Iris pigment epithelial cell (primary cell): Measurements from ENCODE around the gene CRYBG1.

ENCODE experiments used
- DNase-seq: peaks from one replicate; pipeline ENCODE4 v3.0.0-alpha.2; 2011; ENCODE audit warnings: low read depth

Gene CRYBG1

DNA sequence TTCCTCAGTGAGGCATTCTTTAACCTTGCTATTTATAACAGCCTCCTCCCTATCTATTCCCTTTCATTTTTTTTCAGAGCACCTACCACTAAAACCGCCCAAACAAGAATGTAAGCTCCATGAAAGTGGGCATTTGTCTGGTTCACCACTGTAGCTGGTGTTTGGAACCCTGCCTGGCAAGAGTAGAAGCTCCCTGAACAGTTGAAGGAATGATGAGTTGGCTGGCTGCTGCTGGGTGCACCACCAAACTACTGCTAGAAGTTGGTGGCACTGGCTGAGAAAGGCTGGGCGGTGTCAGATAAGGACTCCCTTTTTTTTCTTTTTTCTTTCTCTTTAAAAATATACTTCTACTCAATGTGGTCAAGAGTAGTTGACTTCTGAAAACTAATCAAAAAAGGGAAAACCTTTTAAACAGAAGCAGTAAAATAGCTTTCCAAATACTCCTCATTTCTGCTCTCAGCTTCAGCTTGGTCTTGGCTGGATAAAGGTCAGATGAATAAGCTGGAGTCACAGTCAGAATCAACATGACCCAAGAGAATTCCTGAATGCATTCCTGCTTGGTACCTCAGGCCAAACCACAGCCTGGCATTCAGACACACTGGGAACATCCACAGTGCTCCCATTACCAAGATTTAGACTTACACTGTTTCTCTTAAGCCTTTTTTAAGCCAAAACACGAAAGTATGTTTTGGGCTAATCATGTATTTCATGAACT is 230.8 kb downstream of the CRYBG1 start:
- DNase-seq, result peak; percentile 75

DNA sequence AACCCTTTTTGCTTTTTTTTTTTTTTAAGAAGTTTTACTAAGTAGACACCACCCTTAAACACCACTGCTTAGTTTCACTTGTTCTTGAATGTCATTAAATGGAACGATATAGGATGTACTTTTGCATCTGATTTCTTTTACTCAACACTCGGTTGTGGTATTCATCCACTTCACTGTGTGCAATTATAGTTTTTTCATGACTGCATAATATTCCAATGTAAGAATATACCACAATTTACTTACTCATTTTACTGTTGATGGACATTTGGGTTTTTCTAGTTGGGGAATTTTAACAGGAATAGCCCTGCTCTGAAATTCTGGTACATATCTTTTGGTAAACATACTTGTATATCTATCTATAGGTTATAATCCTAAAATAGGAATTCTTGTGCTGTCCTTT is 238.9 kb downstream of the CRYBG1 start:
- no peak for DNase-seq

DNA sequence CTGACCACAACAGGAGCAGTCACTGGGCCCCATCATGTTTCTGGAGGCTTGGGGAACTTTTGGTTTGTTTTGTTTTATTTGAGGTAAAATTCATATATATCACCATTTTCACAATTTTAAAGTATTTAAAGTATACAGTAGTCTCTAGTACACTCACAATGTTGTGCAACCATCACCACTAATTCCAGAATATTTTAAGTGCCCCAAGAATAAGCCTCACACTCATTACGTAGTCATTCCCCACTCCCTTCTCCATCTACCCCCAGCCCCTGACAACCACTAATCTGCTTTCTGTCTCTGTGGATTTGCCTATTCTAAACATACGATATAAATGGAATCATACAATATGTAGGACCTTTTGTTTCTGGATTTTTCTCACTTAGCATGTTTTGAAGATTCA is 239.8 kb downstream of the CRYBG1 start:
- DNase-seq, result no peak

DNA sequence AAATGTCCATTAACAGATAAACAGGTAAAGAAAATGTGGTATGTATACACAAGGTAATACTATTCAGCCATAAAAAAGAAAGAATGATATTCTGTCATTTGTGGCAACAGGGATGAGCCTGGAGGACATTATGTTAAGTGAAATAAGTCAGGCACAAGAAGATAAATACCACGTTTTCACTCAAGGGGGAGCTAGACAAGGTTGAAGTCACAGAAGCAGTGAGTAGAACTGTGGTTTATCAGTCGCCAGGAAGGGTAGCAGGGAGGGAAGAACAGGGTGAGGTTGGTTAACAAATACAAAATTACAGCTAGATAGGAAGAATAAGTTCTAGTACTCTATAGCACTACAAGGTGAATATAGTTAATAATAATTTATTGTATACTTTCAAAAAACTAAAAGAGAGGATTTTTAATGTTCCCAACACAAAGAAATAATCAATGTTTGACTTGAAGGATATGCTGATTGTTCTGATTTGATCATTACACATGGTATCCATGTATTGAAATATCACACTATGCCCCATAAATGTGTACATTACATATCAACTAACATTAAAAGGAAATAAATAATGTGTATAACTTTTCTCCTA is 247.7 kb downstream of the CRYBG1 start:
- DNase-seq, result peak; percentile 77

DNA sequence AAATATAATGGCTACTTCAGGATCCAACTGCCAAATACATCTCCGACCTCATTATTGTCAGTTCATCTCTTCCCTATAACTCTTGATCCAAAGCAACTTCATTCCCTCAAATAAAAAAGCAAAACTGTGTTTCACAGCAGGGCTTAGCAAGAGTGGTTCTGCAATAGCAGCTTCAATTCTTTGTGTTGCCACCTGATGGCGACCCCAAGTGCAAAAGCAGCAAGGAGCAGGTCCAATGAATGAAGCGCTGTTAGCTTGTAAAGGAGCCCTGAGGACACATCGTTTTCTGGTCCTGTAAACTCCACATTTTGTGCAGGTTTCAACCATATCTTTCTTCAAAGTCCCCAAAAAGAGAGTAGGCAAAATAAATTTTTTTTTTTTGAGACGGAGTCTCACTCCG is 249.2 kb downstream of the CRYBG1 start:
- peak; percentile 27 for DNase-seq

DNA sequence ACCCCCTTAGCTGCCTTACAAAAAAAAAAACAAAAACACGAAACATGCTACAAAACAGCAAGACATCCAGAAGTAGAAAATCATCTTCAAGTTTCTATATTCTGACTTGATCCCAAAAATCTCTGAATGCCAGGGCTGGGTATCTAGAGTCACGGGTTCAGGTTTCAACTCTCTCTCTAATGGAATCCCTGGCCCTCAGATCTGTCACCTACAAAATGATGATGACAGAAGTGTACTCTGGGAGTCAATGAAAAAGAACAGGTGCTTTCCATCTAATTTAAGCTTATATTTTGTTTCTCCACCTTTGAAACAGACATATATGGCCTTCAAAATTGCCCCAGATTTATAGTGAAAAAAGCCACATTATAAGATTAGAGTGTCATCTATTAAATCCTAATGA is 250.5 kb downstream of the CRYBG1 start:
- no peak for DNase-seq

DNA sequence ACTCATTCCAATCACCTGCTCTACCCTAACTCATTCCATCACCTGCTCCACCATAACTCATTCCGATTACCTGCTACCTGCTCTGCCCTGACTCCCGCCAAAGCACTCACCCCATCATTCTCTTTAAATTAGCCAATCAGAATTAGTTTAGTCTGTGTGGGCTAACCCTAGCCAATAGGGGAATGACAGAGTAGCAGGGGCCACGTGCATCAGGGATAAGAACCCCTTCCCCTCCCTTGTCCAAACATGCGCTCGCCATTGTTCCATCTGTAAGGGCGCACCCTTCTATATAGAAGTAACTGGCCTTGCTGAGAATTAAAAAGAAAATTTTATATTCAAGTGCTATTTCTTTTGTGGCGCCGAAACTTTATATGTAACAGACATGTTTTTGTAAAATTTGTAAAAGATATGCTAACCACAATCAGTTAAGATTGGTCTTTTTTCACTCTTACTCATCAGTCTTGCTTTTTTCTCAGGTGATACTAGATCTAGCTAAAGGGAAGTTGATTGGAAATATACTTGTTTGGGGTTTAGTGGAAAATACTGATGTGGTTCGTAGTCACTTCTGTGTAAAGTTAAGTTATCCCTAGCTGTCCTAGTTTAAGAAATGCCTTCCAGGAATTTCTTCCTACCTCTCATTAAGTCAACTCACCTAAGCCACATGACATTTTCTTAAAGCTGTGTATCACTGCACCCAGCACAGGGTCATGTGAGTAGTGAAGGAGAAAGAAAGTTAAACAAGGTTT is 252.3 kb downstream of the CRYBG1 start:
- no peak for DNase-seq

DNA sequence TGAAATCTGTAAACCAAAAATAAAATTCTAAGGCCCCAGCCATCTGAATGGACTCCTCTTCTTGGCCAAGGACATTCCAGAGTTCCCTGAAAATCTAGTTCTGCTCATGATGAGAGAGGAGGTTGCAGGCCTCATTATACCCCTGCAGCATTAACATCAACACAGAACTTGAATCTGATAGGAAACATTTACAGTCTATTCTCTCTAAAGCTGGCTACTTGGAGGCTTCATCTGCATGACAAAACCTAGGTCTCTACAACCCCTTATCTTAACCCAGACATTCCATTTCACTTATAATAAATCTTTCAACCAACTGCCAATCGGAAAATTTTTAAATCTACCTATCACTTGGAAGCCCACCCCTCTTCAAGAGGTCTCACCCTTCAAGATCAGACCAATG is 253.1 kb downstream of the CRYBG1 start:
- DNase-seq, result no peak

DNA sequence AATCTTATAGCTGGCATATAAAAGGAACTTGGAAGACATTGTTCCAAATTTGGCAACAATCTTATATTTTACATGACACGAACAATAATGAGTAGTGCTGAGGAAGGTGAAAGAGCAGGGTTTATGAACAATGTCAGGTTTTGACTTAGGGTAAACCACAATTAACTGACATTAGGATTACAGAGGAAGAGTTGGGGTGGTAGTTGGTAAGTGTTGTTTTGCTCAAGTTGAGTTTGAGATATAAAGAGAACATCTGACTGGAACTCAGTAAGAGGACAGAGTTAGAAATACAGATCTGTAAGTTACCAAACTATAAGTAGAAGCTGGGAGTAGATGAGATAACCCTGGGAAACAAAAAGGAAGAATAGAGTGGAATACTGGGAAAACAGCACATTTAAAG is 253.6 kb downstream of the CRYBG1 start:
- DNase-seq, result no peak

DNA sequence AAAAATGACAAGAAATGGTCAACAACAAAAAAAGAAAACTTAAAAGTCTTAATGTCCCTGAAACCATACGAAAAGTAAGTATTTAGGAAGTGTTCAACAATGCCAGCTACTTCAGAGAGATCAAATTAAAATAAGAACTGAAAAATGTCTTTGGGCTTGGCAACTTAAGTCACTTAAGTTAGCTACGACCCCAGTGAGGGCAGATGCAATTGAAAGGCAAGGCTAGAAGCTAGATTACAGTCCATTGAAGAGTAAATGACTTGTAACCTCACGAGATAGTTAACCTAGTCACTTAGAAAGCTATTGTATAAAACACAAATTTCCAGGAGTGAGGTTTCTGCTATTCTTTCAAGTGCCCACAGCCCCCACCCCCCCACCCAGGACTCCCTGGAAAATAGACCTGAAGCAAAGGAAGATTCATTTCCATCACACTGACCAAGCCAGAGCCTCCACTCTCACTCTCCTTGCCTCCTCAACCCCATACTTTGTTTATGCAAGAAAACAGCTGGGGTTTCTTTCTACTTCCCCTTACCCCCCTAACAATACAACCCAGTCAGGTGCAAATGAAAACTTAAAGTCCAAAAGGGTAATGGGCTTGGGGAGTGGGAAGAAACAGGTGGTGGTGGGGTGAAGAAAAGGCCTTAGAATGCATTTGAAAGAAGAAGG is 254.2 kb downstream of the CRYBG1 start:
- no peak for DNase-seq

DNA sequence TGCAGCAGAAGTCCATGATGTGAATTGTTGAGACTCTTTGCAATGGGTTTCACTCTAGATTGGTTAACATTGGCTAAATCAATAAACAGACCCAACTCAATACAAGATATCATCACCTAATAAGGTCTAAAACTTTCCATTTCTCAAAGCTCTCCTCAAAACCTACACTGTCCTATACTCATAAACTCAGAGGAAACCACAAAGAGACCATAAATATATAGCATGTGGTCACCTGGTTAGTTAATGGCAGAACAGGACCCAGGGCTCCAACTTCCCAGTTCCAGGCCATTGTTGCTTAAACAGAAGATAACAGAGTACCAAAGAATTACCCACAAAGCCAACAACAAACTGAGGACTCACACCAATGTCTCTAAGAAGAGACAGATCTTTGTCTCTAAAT is 256.8 kb downstream of the CRYBG1 start:
- DNase-seq, result no peak

DNA sequence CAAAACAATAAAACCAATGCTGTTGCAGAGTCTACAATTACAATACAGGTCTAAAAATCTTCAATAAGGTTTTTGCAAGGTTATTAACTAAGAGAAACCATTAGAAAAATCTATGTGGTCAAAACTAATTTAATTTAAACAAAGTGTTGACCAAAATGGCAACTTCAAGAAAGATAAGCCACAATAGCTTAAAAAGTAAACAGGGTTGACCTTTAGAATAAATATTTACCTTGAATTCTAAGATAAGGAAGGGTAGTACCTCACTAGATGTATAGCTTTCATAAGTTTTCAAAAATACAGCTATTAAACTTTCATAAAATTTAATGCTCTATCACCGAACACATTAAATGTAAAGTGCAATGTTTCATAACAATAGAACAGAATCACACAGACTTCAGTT is 257.3 kb downstream of the CRYBG1 start:
- no peak for DNase-seq

DNA sequence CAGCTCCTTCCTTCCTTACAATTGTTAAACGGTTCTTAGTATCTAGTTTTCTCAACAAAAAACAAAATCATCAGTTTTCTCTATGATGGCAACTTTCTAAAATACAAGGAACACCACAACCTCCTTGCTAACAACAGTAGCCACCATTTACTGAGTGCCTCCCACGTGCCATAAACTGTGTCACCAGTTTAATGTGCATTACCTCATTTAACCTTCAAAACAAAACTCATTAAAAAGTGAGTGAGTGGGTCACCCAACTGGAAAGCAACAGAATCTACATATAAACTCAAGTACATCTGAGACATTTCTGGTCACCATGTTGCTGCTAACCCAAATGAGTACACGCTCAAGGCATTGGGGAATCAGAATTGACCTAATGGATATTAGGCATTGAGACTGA is 257.8 kb downstream of the CRYBG1 start:
- DNase-seq, result no peak

DNA sequence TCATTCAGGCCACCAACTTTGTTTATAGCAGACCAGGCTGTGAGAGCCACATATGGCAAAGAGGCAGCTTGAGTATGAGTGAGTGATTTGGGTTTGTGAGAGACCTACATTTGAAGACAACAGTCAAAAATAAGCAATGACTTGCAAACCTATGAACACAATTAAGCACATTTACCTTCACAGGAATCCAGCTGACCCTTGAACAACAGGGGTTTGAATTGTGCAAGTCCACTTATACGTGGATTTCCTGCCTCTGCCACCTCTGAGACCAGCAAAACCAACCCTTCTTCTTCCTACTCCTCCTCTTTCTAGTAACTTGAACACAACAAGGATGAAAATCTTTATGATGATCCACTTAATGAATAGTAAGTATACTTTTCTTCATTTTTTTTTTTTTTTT is 258.7 kb downstream of the CRYBG1 start:
- no peak for DNase-seq

DNA sequence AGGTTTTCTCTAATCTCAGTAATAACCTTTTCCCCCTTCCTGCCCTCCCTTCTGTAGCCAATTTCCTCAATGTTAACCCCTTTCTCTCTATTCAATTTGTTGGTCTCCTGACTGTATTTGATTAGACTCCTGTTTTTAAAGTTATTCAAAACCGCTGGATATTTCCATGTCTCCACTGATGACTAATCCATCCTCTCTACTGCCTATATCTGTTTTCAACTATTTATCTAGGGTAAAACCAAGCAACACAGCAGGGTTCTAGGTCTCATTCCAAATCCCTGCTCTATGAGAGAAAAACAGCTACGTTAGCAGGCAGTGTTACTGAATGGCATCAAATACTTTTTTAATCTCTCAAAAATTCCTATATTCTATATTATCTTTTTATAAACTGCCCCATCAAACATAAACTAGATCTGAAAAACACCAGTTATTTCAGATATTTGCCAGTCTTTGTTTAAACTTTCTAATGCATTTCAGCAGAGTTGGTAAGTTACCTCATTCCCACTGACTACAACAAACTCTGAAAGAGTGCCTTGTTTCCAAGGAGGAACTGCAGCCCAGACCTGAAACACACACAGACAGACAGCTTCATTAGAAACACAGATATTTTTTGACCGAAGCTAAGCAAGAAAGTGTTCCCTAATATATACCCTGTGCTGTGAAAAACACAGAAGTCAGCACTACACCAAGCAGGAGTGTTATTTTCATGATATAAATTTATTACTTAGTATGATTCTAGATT is 260.6 kb downstream of the CRYBG1 start:
- peak; percentile 28 for DNase-seq
